GM23248 (cell line): ENCODE measurements around the gene SLC48A1. TPM values are rescaled to one million over a fixed set of nuclear protein-coding genes. Genes with fewer than 3 reads are reported as not detected.

Experiments used
- DNase-seq: peaks from one replicate; pipeline ENCODE4 v3.0.0-alpha.2; 2015
- H2AFZ ChIP-seq: fragments of 200-600 bp; sonication (generic); 2 replicates; pipeline ENCODE4 v1.6.1; 2016; ENCODE audit warnings: antibody characterized with exemption
- H3F3A ChIP-seq: fragments of 200-600 bp; sonication (generic); 2 replicates; pipeline ENCODE4 v1.6.1; 2016; ENCODE audit warnings: mild to moderate bottlenecking, antibody characterized with exemption, mixed run types; ENCODE audit not compliant: insufficient read depth
- H3K27ac ChIP-seq: fragments of 200-600 bp; sonication (generic); 2 replicates; pipeline ENCODE4 v1.5.1; 2016; ENCODE audit warnings: mild to moderate bottlenecking
- H3K27me3 ChIP-seq: fragments of 200-600 bp; sonication (generic); replicated peaks from 2 replicates; pipeline ENCODE4 v1.6.1; 2016; ENCODE audit warnings: mild to moderate bottlenecking; ENCODE audit not compliant: insufficient read depth
- H3K36me3 ChIP-seq: fragments of 200-600 bp; sonication (generic); 2 replicates; pipeline ENCODE4 v1.6.1; 2016; ENCODE audit warnings: low read depth, mild to moderate bottlenecking
- H3K4me1 ChIP-seq: fragments of 200-600 bp; sonication (generic); 2 replicates; pipeline ENCODE4 v1.6.1; 2016; ENCODE audit warnings: mild to moderate bottlenecking; ENCODE audit not compliant: insufficient read depth
- H3K4me2 ChIP-seq: fragments of 200-600 bp; sonication (generic); one replicate; pipeline ENCODE4 v1.6.1; 2016; ENCODE audit warnings: mild to moderate bottlenecking; ENCODE audit not compliant: unreplicated experiment
- H3K4me3 ChIP-seq: fragments of 200-600 bp; sonication (generic); 2 replicates; pipeline ENCODE4 v1.5.1; 2016; ENCODE audit warnings: mild to moderate bottlenecking
- H3K79me2 ChIP-seq: fragments of 200-600 bp; sonication (generic); 2 replicates; pipeline ENCODE4 v1.6.1; 2016; ENCODE audit warnings: mild to moderate bottlenecking; ENCODE audit not compliant: insufficient read depth
- H3K9ac ChIP-seq: fragments of 200-600 bp; sonication (generic); 2 replicates; pipeline ENCODE4 v1.6.1; 2016; ENCODE audit warnings: mild to moderate bottlenecking
- H3K9me2 ChIP-seq: fragments of 200-600 bp; sonication (generic); 2 replicates; pipeline ENCODE4 v1.6.1; 2016; ENCODE audit warnings: mixed run types, mild to moderate bottlenecking, moderate library complexity; ENCODE audit not compliant: insufficient read depth
- H3K9me3 ChIP-seq: fragments of 200-600 bp; sonication (generic); one replicate; pipeline ENCODE4 v1.6.1; 2017; ENCODE audit warnings: low read depth
- H4K20me1 ChIP-seq: fragments of 200-600 bp; sonication (generic); 2 replicates; pipeline ENCODE4 v1.6.0; 2016; ENCODE audit not compliant: insufficient read depth
- EZH2 ChIP-seq: fragments of 200-600 bp; sonication (generic); IDR thresholded peaks from 2 replicates; pipeline ENCODE4 v1.6.1; 2018; ENCODE audit warnings: antibody characterized with exemption, mild to moderate bottlenecking; ENCODE audit not compliant: insufficient read depth, poor library complexity, severe bottlenecking
- EZH2phosphoT487 ChIP-seq: fragments of 200-600 bp; sonication (generic); IDR thresholded peaks from 2 replicates; pipeline ENCODE4 v1.6.1; 2018; ENCODE audit warnings: antibody characterized with exemption, moderate library complexity, mild to moderate bottlenecking, low read depth; ENCODE audit not compliant: insufficient read depth
- WGBS, 2 experiments: methylation state at CpG; one replicate each; pipeline ENCODE4 v1.1.6; 2015 to 2017; ENCODE audit warnings: low lambda C conversion rate in 2 of 2, low coverage in 1 of 2; ENCODE audit errors: missing lambda C conversion rate in 2 of 2; 5-methylcytosine and 5-hydroxymethylcytosine counted together
- in situ Hi-C: fragments of 300-500 bp; cut with MboI; formaldehyde crosslinking; loops from 2 replicates; pipeline ENCODE4 v1.15.0; 2020
- polyA plus RNA-seq: library from polyadenylated mRNA; unstranded; fragments of >200 nt; fragmentation: Nextera tagmentation; extraction: Ambion mirVana; gene quantifications from 2 replicates; pipeline ENCODE4 v1.2.1, GENCODE V29; 2016
- total RNA-seq: library from RNA; depleted of rRNA; stranded (reverse); fragments of >200 nt; shearing (Covaris generic); gene quantifications from 2 replicates; pipeline ENCODE4 v1.2.3, GENCODE V29; 2014; rRNA removed

SLC48A1 gene
- 16.4 and 20.9 TPM in 2 replicates for total RNA-seq
- polyA plus RNA-seq: 19.1 and 21.8 TPM in 2 replicates

DNA sequence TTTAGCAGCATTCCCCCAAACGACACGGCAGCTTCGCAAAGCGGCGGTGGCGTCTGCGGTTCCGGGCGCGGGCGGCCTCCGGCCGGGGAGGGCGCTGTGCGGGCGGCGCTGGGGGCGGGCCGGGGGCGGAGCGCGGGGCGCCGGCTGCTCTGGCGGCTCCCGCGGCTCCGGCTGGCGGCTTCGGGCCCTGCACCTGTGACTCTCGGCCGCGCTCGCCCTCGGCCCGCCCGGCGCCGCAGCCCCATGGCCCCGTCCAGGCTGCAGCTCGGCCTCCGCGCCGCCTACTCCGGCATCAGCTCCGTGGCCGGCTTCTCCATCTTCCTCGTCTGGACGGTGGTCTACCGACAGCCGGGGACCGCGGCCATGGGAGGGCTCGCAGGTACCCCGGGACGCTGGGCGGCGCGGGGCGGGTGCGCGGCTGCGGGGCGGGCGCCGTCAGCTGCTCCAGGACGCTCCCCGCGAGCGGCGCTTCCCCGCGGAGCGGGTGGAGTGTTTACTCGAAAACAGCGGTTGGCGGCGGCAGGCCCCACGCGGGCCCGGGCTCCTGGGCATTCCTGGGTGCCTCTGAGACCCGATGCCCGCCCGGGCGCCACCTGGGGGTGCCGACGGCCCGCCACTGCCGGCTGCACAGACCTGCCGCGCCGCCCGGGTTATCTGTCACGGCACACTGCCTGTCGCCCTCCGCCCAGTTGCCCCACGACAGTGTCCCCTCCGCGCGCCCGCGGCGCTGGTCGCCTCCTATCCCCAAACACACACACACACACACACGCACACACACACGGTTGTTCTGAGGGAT lies at the start of gene SLC48A1:
TSS of gene SLC48A1 (plus strand) at position 177 of the 796 bp plus-strand sequence. CDS start at position 244, 67 bp downstream.
- 1 to 3% methylated on average over 55 to 76 of the region's 106 CpGs for WGBS, 2 experiments
- in situ Hi-C loops: no loop called here

DNA sequence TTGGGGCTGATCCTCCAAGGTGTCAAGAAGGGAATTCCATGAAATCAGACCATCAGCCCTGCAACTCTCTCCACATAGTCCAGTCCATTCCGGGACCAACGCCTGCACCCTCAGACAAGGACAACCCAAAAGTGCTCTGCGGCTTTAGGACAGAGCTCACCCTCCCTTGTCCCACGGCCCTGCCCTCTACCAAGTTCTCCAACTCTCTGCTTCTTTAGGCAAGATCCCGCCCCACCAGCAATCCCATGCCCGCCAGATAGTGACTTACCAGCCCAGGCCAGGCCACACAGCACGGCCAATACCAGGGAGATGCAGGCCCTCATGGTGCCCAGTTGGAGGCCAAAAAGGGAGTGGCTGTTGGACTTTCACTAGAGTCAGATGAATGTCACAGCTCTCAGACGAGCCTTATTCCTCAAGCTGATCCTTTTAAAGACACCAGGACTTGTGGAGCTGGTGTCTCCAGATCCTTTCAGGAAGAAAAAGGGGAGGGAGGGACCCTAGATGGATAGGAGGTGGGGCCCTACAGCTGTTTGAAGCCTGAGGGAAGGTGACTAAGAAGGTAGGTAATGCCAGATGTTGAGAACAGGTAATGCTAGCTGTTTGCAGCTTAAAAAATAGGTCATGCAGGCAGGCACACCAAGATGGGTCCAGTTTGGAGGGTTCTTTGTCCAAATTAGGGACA lies 47.8 kb upstream of the SLC48A1 start, which contains the start of gene ENDOU:
TSS of gene ENDOU (minus strand) at position 400 of the 682 bp plus-strand sequence. CDS start at position 323, 77 bp downstream.
- in situ Hi-C loops: no loop called here
- Histone ChIP-seq H3K4me1 (peaks cover 30% of the 10 kb centered on the region), H3K27ac (peak within 1 kb of the TSS; percentile 47), H3K79me2 (no peaks in the 10 kb centered on the region), H3K4me3 (peak within 1 kb of the TSS; percentile 23; the same call in 1 of the 2 replicates), H2AFZ (peak within 1 kb of the TSS; percentile 82), H3K27me3 (no peaks in the 10 kb centered on the region), H3F3A (peaks cover 26% of the 10 kb centered on the region; the same call in 1 of the 2 replicates), H3K36me3 (no peaks in the 10 kb centered on the region), H3K9me3 (no peaks in the 10 kb centered on the region), H3K9ac (peak within 1 kb of the TSS; percentile 52), H3K9me2 (no peaks in the 10 kb centered on the region), H4K20me1 (no peaks in the 10 kb centered on the region), H3K4me2 (peak within 1 kb of the TSS; percentile 64)
- 89 to 92% methylated on average over 7 to 8 of the region's 8 CpGs for WGBS, 2 experiments
- DNase-seq: no peak
- TF ChIP-seq EZH2phosphoT487 (no peak), EZH2 (no peak)

More for the DNA sequence above, at the start of gene SLC48A1:
- H3K4me1 ChIP-seq: peaks cover 45% of the 10 kb centered on the region
- TF ChIP-seq EZH2: no peak
- TF ChIP-seq EZH2phosphoT487: no peak
- no peaks in the 10 kb centered on the region for H4K20me1 ChIP-seq
- peak within 1 kb of the TSS; percentile 72 for H3K9ac ChIP-seq
- no peaks in the 10 kb centered on the region for H3K27me3 ChIP-seq
- no peak within 1 kb of the TSS for H3K27ac ChIP-seq
- H3K9me3 ChIP-seq: no peaks in the 10 kb centered on the region
- H3F3A ChIP-seq: peaks cover 20% of the 10 kb centered on the region; the same call in 1 of the 2 replicates
- H3K4me2 ChIP-seq: peak within 1 kb of the TSS; percentile 66
- no peaks in the 10 kb centered on the region for H3K79me2 ChIP-seq
- DNase-seq: peak; percentile 82
- peak within 1 kb of the TSS; percentile 82 for H3K4me3 ChIP-seq
- H2AFZ ChIP-seq: peak within 1 kb of the TSS; percentile 81
- H3K9me2 ChIP-seq: no peaks in the 10 kb centered on the region
- no peaks in the 10 kb centered on the region for H3K36me3 ChIP-seq

GRCh38 chr12:47725893-47726292 lies 47.1 kb upstream of the SLC48A1 start:
- peak overlapping the region; percentile 64 for H3K4me2 ChIP-seq
- 1 to 3% methylated on average over 5 of the region's 5 CpGs for WGBS, 2 experiments
- peak overlapping the region; percentile 82 for H2AFZ ChIP-seq
- DNase-seq: peak; percentile 92
- no peaks in the 10 kb centered on the region for H3K27me3 ChIP-seq
- in situ Hi-C loops: no loop called here
- peaks cover 37% of the 10 kb centered on the region for H3K4me1 ChIP-seq
- H3K79me2 ChIP-seq: no peaks in the 10 kb centered on the region
- H3K9ac ChIP-seq: peak overlapping the region; percentile 52
- H3K27ac ChIP-seq: peak overlapping the region; percentile 47
- no peak for TF ChIP-seq EZH2
- TF ChIP-seq EZH2phosphoT487: no peak
- no peaks in the 10 kb centered on the region for H3K36me3 ChIP-seq
- H3K4me3 ChIP-seq: peak overlapping the region; percentile 23; the same call in 1 of the 2 replicates
- no peaks in the 10 kb centered on the region for H4K20me1 ChIP-seq
- H3K9me3 ChIP-seq: no peaks in the 10 kb centered on the region
- peaks cover 33% of the 10 kb centered on the region for H3F3A ChIP-seq
- no peaks in the 10 kb centered on the region for H3K9me2 ChIP-seq

- in situ Hi-C loops: no loop called here
- H4K20me1 ChIP-seq: no peaks in the 10 kb centered on the region
- no peak overlapping the region; the same call in 1 of the 2 replicates for H3K9ac ChIP-seq
- H3K9me3 ChIP-seq: no peaks in the 10 kb centered on the region
- WGBS, 2 experiments: 16 to 18% methylated on average over 3 of the region's 3 CpGs
- no peaks in the 10 kb centered on the region for H3K9me2 ChIP-seq
- no peaks in the 10 kb centered on the region for H3K36me3 ChIP-seq
- H3K4me1 ChIP-seq: peaks cover 39% of the 10 kb centered on the region
- H3K4me2 ChIP-seq: no peak overlapping the region
- peaks cover 35% of the 10 kb centered on the region for H3F3A ChIP-seq
- H3K27me3 ChIP-seq: no peaks in the 10 kb centered on the region
- DNase-seq: peak; percentile 86
- TF ChIP-seq EZH2: no peak
- TF ChIP-seq EZH2phosphoT487: no peak
- no peak overlapping the region for H2AFZ ChIP-seq
- H3K27ac ChIP-seq: peak overlapping the region; percentile 50
- H3K79me2 ChIP-seq: no peaks in the 10 kb centered on the region
- no peak overlapping the region for H3K4me3 ChIP-seq
These were observed 43.8 kb upstream of the SLC48A1 start for GRCh38 chr12:47729233-47729632.
